Measurements from ENCODE around the gene BRINP3.

DNA sequence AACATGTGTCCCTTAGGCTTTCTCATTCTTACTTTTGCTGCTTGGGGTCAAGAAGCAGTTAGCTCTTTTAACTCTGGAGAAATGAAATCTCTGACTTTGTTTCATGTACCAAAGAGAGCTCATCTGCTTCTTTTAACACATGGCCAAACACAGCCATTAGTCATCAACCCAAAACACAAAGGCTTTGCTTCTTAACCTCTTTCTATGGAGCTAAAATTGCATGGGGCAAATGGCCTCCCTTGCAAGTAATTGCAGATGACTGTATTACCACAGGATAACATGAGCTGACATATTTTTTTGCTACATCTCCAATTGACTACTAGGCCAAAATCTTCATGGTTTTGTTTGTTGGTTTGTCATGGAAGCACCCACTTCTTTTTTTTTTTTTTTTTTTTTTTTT, 300.9 kb downstream of the BRINP3 start:
- TF ChIP-seq EP300 (IDR thresholded peaks at IDR 0.05) = no peak
- TF ChIP-seq, protein P1, sequence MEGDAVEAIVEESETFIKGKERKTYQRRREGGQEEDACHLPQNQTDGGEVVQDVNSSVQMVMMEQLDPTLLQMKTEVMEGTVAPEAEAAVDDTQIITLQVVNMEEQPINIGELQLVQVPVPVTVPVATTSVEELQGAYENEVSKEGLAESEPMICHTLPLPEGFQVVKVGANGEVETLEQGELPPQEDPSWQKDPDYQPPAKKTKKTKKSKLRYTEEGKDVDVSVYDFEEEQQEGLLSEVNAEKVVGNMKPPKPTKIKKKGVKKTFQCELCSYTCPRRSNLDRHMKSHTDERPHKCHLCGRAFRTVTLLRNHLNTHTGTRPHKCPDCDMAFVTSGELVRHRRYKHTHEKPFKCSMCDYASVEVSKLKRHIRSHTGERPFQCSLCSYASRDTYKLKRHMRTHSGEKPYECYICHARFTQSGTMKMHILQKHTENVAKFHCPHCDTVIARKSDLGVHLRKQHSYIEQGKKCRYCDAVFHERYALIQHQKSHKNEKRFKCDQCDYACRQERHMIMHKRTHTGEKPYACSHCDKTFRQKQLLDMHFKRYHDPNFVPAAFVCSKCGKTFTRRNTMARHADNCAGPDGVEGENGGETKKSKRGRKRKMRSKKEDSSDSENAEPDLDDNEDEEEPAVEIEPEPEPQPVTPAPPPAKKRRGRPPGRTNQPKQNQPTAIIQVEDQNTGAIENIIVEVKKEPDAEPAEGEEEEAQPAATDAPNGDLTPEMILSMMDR (IDR thresholded peaks at IDR 0.05) = no peak
- no peak for TF ChIP-seq POLR2A (IDR thresholded peaks at IDR 0.05; ENCODE audit: low read depth)
- no peak for TF ChIP-seq POLR2AphosphoS5 (IDR thresholded peaks at IDR 0.05)

Data from esophagus muscularis mucosa (tissue), 4 donors.